ENCODE measurements around the gene FADS2.

The FADS2 gene

GRCh38 chr11:61833471-61833870, 5.4 kb downstream of the FADS2 start:
- TF ChIP-seq CTCF (IDR thresholded peaks at IDR 0.05; ENCODE audit: low read depth, low read length): no peak
- Histone ChIP-seq H3K4me3 (ENCODE audit: low read depth, low read length) (no peak overlapping the region), H3K36me3 (no peaks in the 10 kb centered on the region)

DNA sequence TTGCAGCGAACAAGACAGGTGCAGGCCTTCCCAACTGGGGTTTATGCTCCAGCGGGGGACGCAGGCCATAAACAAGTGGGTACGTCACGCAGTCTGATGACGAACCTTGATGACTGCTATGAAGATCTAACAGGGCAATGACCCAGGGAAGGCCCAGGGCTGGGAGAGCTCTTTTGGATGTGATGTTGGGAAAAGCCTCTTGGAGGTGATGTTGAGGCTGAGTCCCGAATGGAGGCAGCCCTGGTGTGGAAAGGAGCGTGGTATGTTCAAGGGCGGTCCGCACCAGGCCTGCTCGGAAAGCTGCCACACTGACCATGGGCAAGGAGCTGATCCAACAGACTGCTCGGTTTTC, 5.8 kb downstream of the FADS2 start:
- Histone ChIP-seq H3K4me3 (ENCODE audit: low read depth, low read length) (no peak overlapping the region), H3K4me1 (peaks cover 3% of the 10 kb centered on the region; the same call in 1 of the 2 replicates), H3K9me3 (no peaks in the 10 kb centered on the region), H3K36me3 (no peaks in the 10 kb centered on the region; the same call in 1 of the 2 replicates), H3K27me3 (no peaks in the 10 kb centered on the region)
- TF ChIP-seq CTCF (IDR thresholded peaks at IDR 0.05; ENCODE audit: low read depth, low read length): no peak
- DNase-seq: no peak

More at GRCh38 chr11:61833471-61833870, 5.4 kb downstream of the FADS2 start:
- no peak for DNase-seq
- H3K9me3 ChIP-seq: no peaks in the 10 kb centered on the region
- no peaks in the 10 kb centered on the region for H3K27me3 ChIP-seq
- peaks cover 3% of the 10 kb centered on the region; the same call in 1 of the 2 replicates for H3K4me1 ChIP-seq

DNA sequence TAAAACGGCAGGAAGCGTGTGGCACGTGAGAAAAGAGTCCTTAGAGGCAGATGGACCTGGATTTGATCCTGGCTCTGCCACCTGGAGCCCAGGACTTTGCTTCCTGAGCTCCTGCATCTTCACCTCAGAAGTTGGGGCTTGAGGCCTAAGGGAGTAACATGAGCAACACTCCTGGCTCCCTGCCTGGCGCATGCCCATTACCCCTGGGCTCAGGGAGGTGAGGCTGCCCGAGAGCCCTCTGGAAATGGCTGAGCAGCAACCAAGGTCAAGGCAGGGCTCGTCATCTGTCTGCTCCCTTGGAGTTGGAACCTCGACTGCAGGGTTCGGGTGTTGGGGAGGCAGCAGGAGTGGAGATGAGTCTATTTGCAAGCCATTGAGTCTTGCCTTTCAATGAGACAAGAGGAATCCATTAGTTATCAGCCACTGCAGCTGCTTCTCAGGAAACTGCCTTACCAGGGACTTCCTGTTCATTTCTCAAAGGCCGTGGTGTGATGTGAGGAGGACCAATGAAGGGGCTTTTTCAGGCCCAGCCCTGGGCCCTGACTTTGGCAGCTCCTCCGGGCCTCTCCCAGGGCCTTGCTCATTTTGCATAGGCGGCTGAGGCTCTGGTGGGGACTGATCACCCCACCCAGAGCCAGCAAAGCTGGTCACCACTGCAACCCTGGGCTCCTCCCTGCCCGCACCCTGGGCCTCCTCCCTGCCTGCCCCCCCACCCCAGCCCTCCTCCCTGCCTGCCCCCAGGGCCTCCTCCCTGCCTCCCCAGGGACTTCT, 6.4 kb downstream of the FADS2 start:
- Histone ChIP-seq H3K27me3 (no peaks in the 10 kb centered on the region), H3K4me1 (peaks cover 3% of the 10 kb centered on the region; the same call in 1 of the 2 replicates), H3K9me3 (no peaks in the 10 kb centered on the region), H3K4me3 (ENCODE audit: low read depth, low read length) (no peak overlapping the region), H3K36me3 (no peaks in the 10 kb centered on the region; the same call in none of the 2 replicates)
- DNase-seq: no peak
- no peak for TF ChIP-seq CTCF (IDR thresholded peaks at IDR 0.05; ENCODE audit: low read depth, low read length)

DNA sequence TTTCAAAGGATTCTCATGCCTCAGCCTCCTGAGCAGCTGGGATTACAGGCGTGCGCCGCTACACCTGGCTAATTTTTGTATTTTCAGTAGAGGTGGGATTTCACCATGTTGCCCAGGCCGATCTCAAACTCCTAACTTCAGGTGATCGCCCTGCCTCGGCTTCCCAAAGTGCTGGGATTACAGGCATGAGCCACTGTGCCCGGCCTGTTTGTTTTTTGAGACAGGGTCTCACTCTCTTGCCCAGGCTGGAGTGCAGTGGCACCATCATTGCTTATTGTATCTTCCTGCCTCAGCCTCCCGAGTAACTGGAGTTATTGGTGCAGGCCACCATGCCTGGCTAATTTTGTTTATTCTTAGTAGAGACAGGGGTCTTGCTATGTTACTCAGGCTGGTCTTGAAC, 8.1 kb downstream of the FADS2 start:
- Histone ChIP-seq H3K36me3 (peaks cover 12% of the 10 kb centered on the region), H3K27me3 (no peaks in the 10 kb centered on the region), H3K4me1 (peaks cover 3% of the 10 kb centered on the region; the same call in 1 of the 2 replicates), H3K4me3 (ENCODE audit: low read depth, low read length) (no peak overlapping the region), H3K9me3 (no peaks in the 10 kb centered on the region)
- no peak for TF ChIP-seq CTCF (IDR thresholded peaks at IDR 0.05; ENCODE audit: low read depth, low read length)
- DNase-seq: no peak

GRCh38 chr11:61837411-61838005, 9.4 kb downstream of the FADS2 start:
- no peak overlapping the region for H3K4me3 ChIP-seq (ENCODE audit: low read depth, low read length)
- TF ChIP-seq CTCF (IDR thresholded peaks at IDR 0.05; ENCODE audit: low read depth, low read length): no peak
- no peak for DNase-seq
- peaks cover 3% of the 10 kb centered on the region; the same call in 1 of the 2 replicates for H3K4me1 ChIP-seq
- no peaks in the 10 kb centered on the region for H3K9me3 ChIP-seq
- H3K27me3 ChIP-seq: no peaks in the 10 kb centered on the region
- peaks cover 15% of the 10 kb centered on the region for H3K36me3 ChIP-seq

- Histone ChIP-seq H3K36me3 (peaks cover 15% of the 10 kb centered on the region), H3K27me3 (no peaks in the 10 kb centered on the region), H3K9me3 (no peaks in the 10 kb centered on the region), H3K4me3 (ENCODE audit: low read depth, low read length) (no peak overlapping the region), H3K4me1 (peaks cover 3% of the 10 kb centered on the region; the same call in 1 of the 2 replicates)
- TF ChIP-seq CTCF (IDR thresholded peaks at IDR 0.05; ENCODE audit: low read depth, low read length): no peak
- DNase-seq: no peak
These were observed 10.4 kb downstream of the FADS2 start for GRCh38 chr11:61838501-61838900.
